ENCODE data around the gene APLP1. TPM values are rescaled to one million over a fixed set of nuclear protein-coding genes. Genes with fewer than 3 reads are reported as not detected.
A peak's percentile ranks its signal among the peaks of the same experiment; 100 is the strongest.

The APLP1 gene
- total RNA-seq, 2 donors from 2014 or later, result 3.6 to 38.0 TPM

GRCh38 chr19:35852029-35852780, 16.2 kb upstream of the APLP1 start, which contains the start of gene NPHS1:
TSS of gene NPHS1 (minus strand) at chr19:35852504. CDS start at chr19:35851837, 667 bp downstream.
- H3K4me1 ChIP-seq (replicated peaks), result no peaks in the 10 kb centered on the region

GRCh38 chr19:35853038-35853756, 15.2 kb upstream of the APLP1 start:
- Histone ChIP-seq H3K27me3 (replicated peaks; ENCODE audit: insufficient read depth) (peaks cover 7% of the 10 kb centered on the region), H3K27ac (no peak overlapping the region), H3K36me3 (no peaks in the 10 kb centered on the region), H3K4me3 (no peak overlapping the region), H3K9me3 (no peaks in the 10 kb centered on the region), H3K4me1 (replicated peaks) (no peaks in the 10 kb centered on the region)
- no peak for DNase-seq (ENCODE audit: low spot score)
- intact Hi-C loops (cut with DNase I), result no loop called here
- no peak for TF ChIP-seq POLR2A (IDR thresholded peaks at IDR 0.05)
- TF ChIP-seq POLR2AphosphoS5 (IDR thresholded peaks at IDR 0.05), result no peak
- no peak for TF ChIP-seq CTCF (IDR thresholded peaks at IDR 0.05)
- 69% methylated on average over 8 of the region's 8 CpGs for WGBS

More at GRCh38 chr19:35852029-35852780, 16.2 kb upstream of the APLP1 start, which contains the start of gene NPHS1:
- TF ChIP-seq POLR2AphosphoS5 (IDR thresholded peaks at IDR 0.05) (no peak), POLR2A (IDR thresholded peaks at IDR 0.05) (no peak), CTCF (IDR thresholded peaks at IDR 0.05) (no peak)
- Histone ChIP-seq H3K36me3 (no peaks in the 10 kb centered on the region), H3K27me3 (replicated peaks; ENCODE audit: insufficient read depth) (peaks cover 7% of the 10 kb centered on the region), H3K4me3 (no peak within 1 kb of the TSS), H3K9me3 (no peaks in the 10 kb centered on the region), H3K27ac (no peak within 1 kb of the TSS)
- intact Hi-C loops (cut with DNase I), result no loop called here
- no peak for DNase-seq (ENCODE audit: low spot score)
- WGBS, result 46% methylated on average over 9 of the region's 9 CpGs

GRCh38 chr19:35856546-35857149, 11.7 kb upstream of the APLP1 start, which contains the start of gene KIRREL2:
TSS of gene KIRREL2 (plus strand) at chr19:35856911. CDS start at chr19:35857120, 209 bp downstream.
- Histone ChIP-seq H3K4me1 (replicated peaks) (no peaks in the 10 kb centered on the region), H3K27ac (no peak within 1 kb of the TSS), H3K9me3 (no peaks in the 10 kb centered on the region), H3K36me3 (no peaks in the 10 kb centered on the region), H3K4me3 (peak within 1 kb of the TSS; percentile 24 to 37), H3K27me3 (replicated peaks; ENCODE audit: insufficient read depth) (peaks cover 11% of the 10 kb centered on the region)
- intact Hi-C loops (cut with DNase I), result no loop called here
- TF ChIP-seq POLR2A (IDR thresholded peaks at IDR 0.05) (no peak), CTCF (IDR thresholded peaks at IDR 0.05) (no peak), POLR2AphosphoS5 (IDR thresholded peaks at IDR 0.05) (no peak)
- DNase-seq (ENCODE audit: low spot score), result no peak
- 1% methylated on average over 42 of the region's 42 CpGs for whole genome bisulfite sequencing

GRCh38 chr19:35858311-35858710, 10.1 kb upstream of the APLP1 start:
- no peaks in the 10 kb centered on the region for H3K9me3 ChIP-seq
- intact Hi-C loops (cut with DNase I), result no loop called here
- no peak overlapping the region for H3K4me3 ChIP-seq
- TF ChIP-seq CTCF (IDR thresholded peaks at IDR 0.05) (no peak), POLR2A (IDR thresholded peaks at IDR 0.05) (no peak), POLR2AphosphoS5 (IDR thresholded peaks at IDR 0.05) (no peak)
- DNase-seq (ENCODE audit: low spot score), result no peak
- no peak overlapping the region for H3K27ac ChIP-seq
- WGBS, result 84% methylated on average over 6 of the region's 6 CpGs
- H3K36me3 ChIP-seq, result no peaks in the 10 kb centered on the region
- peaks cover 11% of the 10 kb centered on the region for H3K27me3 ChIP-seq (replicated peaks; ENCODE audit: insufficient read depth)
- no peaks in the 10 kb centered on the region for H3K4me1 ChIP-seq (replicated peaks)
